ENCODE results near the gene CACNB4. TPM values are rescaled to one million over a fixed set of nuclear protein-coding genes. Genes with fewer than 3 reads are reported as not detected.

Gene CACNB4
- total and polyA plus RNA-seq, 9 of the 15 experiments (the other 6 are each of a cell fraction or from before 2014, with no cell fraction given) = 0.01 to 0.20 (median 0.04) TPM; not detected in 1

DNA sequence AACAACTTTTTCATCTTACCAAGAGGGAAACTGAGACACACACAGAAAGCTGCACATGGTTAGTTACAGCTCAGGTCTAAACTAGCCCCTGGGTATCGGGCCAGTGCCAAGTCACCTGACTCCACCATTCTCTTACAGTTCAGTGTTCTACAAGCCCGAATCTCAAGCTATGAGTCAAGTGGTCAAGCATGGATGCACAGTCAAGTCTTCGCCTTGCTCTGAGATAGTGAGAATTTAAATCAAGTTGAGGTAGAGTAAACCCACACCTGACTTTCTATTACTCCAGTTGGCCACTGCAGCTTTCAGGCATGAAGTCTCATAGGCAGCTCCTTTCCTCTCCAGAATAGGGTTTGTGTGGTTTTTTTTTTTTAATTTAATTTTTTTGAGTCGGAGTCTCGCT is 236.1 kb downstream of the CACNB4 start:
- no peak for FAIRE-seq
- intact Hi-C loops (cut with micrococcal nuclease) = no loop called here
- no peak overlapping the region for H2AFZ ChIP-seq (ENCODE audit: low read depth, low read length)
- no peaks in the 10 kb centered on the region for H3K9me1 ChIP-seq (ENCODE audit: control insufficient read depth, insufficient read depth, low read length)
- CTCF ChIA-PET (ENCODE audit: low intra/inter-chr PET ratio) = no interaction called here
- H3K4me3 ChIP-seq = no peak overlapping the region
- DNase-seq (ENCODE audit: extremely low read depth in 1 of 4, low spot score in 3 of 4) = no peak
- no peaks in the 10 kb centered on the region for H3K79me2 ChIP-seq (ENCODE audit: control insufficient read depth, insufficient read depth, low read length)
- no peak for ATAC-seq
- POLR2A ChIA-PET = interaction anchor here (1.1 kb wide), 1 partner anchor 18 kb away, joined by 4 read pairs; no protein-coding TSS in a partner anchor
- WGBS (ENCODE audit: insufficient coverage, low coverage, missing lambda C conversion rate) = 1% methylated on average over 5 of the region's 5 CpGs
- peaks cover 9 to 17% of the 10 kb centered on the region in 2 experiments for H3K27me3 ChIP-seq (ENCODE audit: control insufficient read depth in 2 of 2, insufficient read depth in 2 of 2, low read length in 2 of 2)
- no peaks in the 10 kb centered on the region for H3K36me3 ChIP-seq (ENCODE audit: control insufficient read depth, insufficient read depth, low read length)
- no TSS peak for BruUV-seq (replicated peaks)
- no peaks in the 10 kb centered on the region for H4K20me1 ChIP-seq (replicated peaks; ENCODE audit: control insufficient read depth, insufficient read depth, low read length)
- H3K9ac ChIP-seq (ENCODE audit: insufficient read depth in 1 of 2, low read depth in 2 of 2, low read length in 2 of 2) = no peak overlapping the region
- H3K9me3 ChIP-seq (replicated peaks; ENCODE audit: control insufficient read depth, insufficient read depth, low read depth, low read length) = no peaks in the 10 kb centered on the region
- in situ Hi-C loops (cut with MboI) = no loop called here
- H3K4me2 ChIP-seq (ENCODE audit: insufficient read depth, low read length) = no peak overlapping the region
- no peak overlapping the region for H3K27ac ChIP-seq (ENCODE audit: extremely low read depth, low read depth, low read length)
- H3K4me1 ChIP-seq (replicated peaks in 1 of 2; ENCODE audit: control insufficient read depth in 2 of 2, insufficient read depth in 2 of 2, low read length in 2 of 2) = no peaks in the 10 kb centered on the region
- TF ChIP-seq NFIC (IDR thresholded peaks at IDR 0.05) (no peak), ESRRA (IDR thresholded peaks at IDR 0.05; ENCODE audit: borderline replicate concordance, low read depth) (no peak), ZBED1 (IDR thresholded peaks at IDR 0.05) (no peak), MYC (IDR thresholded peaks at IDR 0.05; ENCODE audit: low read depth, low read length) (no peak), MYC (CRISPR knock-in tag; IDR thresholded peaks at IDR 0.05; ENCODE audit: borderline replicate concordance, low read depth) (no peak), KAT8 (IDR thresholded peaks at IDR 0.05; ENCODE audit: low read depth) (no peak), CBFA2T3 (IDR thresholded peaks at IDR 0.05) (no peak), MECOM (CRISPR knock-in tag; IDR thresholded peaks at IDR 0.05) (no peak), NCOA1 (IDR thresholded peaks at IDR 0.05; ENCODE audit: low read depth) (no peak), XRCC5 (IDR thresholded peaks at IDR 0.05; ENCODE audit: low read depth, low read length) (no peak), ZNF586 (CRISPR knock-in tag; conservative IDR thresholded peaks at IDR 0.05) (no peak)
- TF ChIP-seq, protein P1, sequence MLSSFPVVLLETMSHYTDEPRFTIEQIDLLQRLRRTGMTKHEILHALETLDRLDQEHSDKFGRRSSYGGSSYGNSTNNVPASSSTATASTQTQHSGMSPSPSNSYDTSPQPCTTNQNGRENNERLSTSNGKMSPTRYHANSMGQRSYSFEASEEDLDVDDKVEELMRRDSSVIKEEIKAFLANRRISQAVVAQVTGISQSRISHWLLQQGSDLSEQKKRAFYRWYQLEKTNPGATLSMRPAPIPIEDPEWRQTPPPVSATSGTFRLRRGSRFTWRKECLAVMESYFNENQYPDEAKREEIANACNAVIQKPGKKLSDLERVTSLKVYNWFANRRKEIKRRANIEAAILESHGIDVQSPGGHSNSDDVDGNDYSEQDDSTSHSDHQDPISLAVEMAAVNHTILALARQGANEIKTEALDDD (IDR thresholded peaks at IDR 0.05) = no peak
- TF ChIP-seq, protein P2, sequence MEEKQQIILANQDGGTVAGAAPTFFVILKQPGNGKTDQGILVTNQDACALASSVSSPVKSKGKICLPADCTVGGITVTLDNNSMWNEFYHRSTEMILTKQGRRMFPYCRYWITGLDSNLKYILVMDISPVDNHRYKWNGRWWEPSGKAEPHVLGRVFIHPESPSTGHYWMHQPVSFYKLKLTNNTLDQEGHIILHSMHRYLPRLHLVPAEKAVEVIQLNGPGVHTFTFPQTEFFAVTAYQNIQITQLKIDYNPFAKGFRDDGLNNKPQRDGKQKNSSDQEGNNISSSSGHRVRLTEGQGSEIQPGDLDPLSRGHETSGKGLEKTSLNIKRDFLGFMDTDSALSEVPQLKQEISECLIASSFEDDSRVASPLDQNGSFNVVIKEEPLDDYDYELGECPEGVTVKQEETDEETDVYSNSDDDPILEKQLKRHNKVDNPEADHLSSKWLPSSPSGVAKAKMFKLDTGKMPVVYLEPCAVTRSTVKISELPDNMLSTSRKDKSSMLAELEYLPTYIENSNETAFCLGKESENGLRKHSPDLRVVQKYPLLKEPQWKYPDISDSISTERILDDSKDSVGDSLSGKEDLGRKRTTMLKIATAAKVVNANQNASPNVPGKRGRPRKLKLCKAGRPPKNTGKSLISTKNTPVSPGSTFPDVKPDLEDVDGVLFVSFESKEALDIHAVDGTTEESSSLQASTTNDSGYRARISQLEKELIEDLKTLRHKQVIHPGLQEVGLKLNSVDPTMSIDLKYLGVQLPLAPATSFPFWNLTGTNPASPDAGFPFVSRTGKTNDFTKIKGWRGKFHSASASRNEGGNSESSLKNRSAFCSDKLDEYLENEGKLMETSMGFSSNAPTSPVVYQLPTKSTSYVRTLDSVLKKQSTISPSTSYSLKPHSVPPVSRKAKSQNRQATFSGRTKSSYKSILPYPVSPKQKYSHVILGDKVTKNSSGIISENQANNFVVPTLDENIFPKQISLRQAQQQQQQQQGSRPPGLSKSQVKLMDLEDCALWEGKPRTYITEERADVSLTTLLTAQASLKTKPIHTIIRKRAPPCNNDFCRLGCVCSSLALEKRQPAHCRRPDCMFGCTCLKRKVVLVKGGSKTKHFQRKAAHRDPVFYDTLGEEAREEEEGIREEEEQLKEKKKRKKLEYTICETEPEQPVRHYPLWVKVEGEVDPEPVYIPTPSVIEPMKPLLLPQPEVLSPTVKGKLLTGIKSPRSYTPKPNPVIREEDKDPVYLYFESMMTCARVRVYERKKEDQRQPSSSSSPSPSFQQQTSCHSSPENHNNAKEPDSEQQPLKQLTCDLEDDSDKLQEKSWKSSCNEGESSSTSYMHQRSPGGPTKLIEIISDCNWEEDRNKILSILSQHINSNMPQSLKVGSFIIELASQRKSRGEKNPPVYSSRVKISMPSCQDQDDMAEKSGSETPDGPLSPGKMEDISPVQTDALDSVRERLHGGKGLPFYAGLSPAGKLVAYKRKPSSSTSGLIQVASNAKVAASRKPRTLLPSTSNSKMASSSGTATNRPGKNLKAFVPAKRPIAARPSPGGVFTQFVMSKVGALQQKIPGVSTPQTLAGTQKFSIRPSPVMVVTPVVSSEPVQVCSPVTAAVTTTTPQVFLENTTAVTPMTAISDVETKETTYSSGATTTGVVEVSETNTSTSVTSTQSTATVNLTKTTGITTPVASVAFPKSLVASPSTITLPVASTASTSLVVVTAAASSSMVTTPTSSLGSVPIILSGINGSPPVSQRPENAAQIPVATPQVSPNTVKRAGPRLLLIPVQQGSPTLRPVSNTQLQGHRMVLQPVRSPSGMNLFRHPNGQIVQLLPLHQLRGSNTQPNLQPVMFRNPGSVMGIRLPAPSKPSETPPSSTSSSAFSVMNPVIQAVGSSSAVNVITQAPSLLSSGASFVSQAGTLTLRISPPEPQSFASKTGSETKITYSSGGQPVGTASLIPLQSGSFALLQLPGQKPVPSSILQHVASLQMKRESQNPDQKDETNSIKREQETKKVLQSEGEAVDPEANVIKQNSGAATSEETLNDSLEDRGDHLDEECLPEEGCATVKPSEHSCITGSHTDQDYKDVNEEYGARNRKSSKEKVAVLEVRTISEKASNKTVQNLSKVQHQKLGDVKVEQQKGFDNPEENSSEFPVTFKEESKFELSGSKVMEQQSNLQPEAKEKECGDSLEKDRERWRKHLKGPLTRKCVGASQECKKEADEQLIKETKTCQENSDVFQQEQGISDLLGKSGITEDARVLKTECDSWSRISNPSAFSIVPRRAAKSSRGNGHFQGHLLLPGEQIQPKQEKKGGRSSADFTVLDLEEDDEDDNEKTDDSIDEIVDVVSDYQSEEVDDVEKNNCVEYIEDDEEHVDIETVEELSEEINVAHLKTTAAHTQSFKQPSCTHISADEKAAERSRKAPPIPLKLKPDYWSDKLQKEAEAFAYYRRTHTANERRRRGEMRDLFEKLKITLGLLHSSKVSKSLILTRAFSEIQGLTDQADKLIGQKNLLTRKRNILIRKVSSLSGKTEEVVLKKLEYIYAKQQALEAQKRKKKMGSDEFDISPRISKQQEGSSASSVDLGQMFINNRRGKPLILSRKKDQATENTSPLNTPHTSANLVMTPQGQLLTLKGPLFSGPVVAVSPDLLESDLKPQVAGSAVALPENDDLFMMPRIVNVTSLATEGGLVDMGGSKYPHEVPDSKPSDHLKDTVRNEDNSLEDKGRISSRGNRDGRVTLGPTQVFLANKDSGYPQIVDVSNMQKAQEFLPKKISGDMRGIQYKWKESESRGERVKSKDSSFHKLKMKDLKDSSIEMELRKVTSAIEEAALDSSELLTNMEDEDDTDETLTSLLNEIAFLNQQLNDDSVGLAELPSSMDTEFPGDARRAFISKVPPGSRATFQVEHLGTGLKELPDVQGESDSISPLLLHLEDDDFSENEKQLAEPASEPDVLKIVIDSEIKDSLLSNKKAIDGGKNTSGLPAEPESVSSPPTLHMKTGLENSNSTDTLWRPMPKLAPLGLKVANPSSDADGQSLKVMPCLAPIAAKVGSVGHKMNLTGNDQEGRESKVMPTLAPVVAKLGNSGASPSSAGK (IDR thresholded peaks at IDR 0.05) = no peak

Measured in K562 (cell line).